OCI-LY1 (cell line): Measurements from ENCODE around the gene NFE2L1.
"Not testable (repeated sequence)": the region's sequence is repeated elsewhere in the genome, so short reads cannot be mapped to it uniquely, and the experiment has no call there.

Experiments
- H2AFZ ChIP-seq: fragments of 200-600 bp; sonication (generic), shearing (Covaris generic); 2 replicates; pipeline ENCODE4 v1.6.0; 2014; ENCODE audit warnings: antibody characterized with exemption, mild to moderate bottlenecking, low read length
- H3F3A ChIP-seq: fragments of 200-600 bp; sonication (generic), shearing (Covaris generic); 2 replicates; pipeline ENCODE4 v1.6.0; 2014; ENCODE audit warnings: mild to moderate bottlenecking, antibody characterized with exemption, low read length, moderate library complexity; ENCODE audit not compliant: insufficient read depth
- H3K27ac ChIP-seq: fragments of 200-600 bp; sonication (generic); 2 replicates; pipeline ENCODE4 v1.5.1; 2014; ENCODE audit warnings: low read length, mixed run types, mild to moderate bottlenecking, low read depth; ENCODE audit not compliant: poor library complexity, severe bottlenecking
- H3K27me3 ChIP-seq: fragments of 200-600 bp; sonication (generic); 2 replicates; pipeline ENCODE4 v1.6.0; 2014; ENCODE audit warnings: antibody characterized with exemption, mild to moderate bottlenecking, low read length, moderate library complexity; ENCODE audit not compliant: insufficient read depth
- H3K36me3 ChIP-seq: fragments of 200-600 bp; sonication (generic); 2 replicates; pipeline ENCODE4 v1.6.1; 2014; ENCODE audit warnings: mild to moderate bottlenecking, antibody characterized with exemption, low read length, moderate library complexity, mixed read lengths; ENCODE audit not compliant: insufficient read depth
- H3K4me1 ChIP-seq: fragments of 200-600 bp; sonication (generic); 2 replicates; pipeline ENCODE4 v1.5.1; 2014; ENCODE audit warnings: mild to moderate bottlenecking, low read length, moderate library complexity; ENCODE audit not compliant: insufficient read depth, severe bottlenecking
- H3K4me2 ChIP-seq: fragments of 200-600 bp; sonication (generic), shearing (Covaris generic); 2 replicates; pipeline ENCODE4 v1.6.1; 2014; ENCODE audit warnings: low read length
- H3K4me3 ChIP-seq: fragments of 200-600 bp; sonication (generic); 2 replicates; pipeline ENCODE4 v1.5.1; 2014; ENCODE audit warnings: low read length, low read depth, mild to moderate bottlenecking, mixed read lengths; ENCODE audit not compliant: poor library complexity, severe bottlenecking
- H3K79me2 ChIP-seq: fragments of 200-600 bp; shearing (Covaris generic); 2 replicates; pipeline ENCODE4 v1.6.1; 2016; ENCODE audit warnings: mixed run types, low read length, mixed read lengths; ENCODE audit not compliant: insufficient read depth
- H3K9ac ChIP-seq: fragments of 200-600 bp; sonication (generic), shearing (Covaris generic); 2 replicates; pipeline ENCODE4 v1.6.1; 2014; ENCODE audit warnings: mild to moderate bottlenecking, low read length, mixed read lengths
- H3K9me2 ChIP-seq: fragments of 200-600 bp; sonication (generic), shearing (Covaris generic); 2 replicates; pipeline ENCODE4 v1.6.1; 2014; ENCODE audit warnings: low read depth, mild to moderate bottlenecking, low read length, mixed read lengths
- H3K9me3 ChIP-seq: fragments of 200-600 bp; shearing (Covaris generic); 2 replicates; pipeline ENCODE4 v1.6.1; 2014; ENCODE audit warnings: low read length, mixed read lengths
- H4K20me1 ChIP-seq: fragments of 200-600 bp; sonication (generic), shearing (Covaris generic); 2 replicates; pipeline ENCODE4 v1.6.0; 2016; ENCODE audit warnings: mild to moderate bottlenecking, low read length; ENCODE audit not compliant: insufficient read depth
- EZH2 ChIP-seq: fragments of 200-600 bp; sonication (generic), shearing (Covaris generic); IDR thresholded peaks from 2 replicates; pipeline ENCODE4 v1.8.0; 2017; ENCODE audit warnings: borderline replicate concordance, mixed run types, mild to moderate bottlenecking, antibody characterized with exemption, low read length, moderate library complexity, mixed read lengths
- TF ChIP-seq, protein P1 (sequence below): fragments of 200-600 bp; sonication (generic), shearing (Covaris generic); IDR thresholded peaks from 2 replicates; pipeline ENCODE4 v1.5.1; 2017; ENCODE audit warnings: mild to moderate bottlenecking, antibody characterized with exemption, low read length, moderate library complexity, mixed read lengths

Gene NFE2L1

DNA sequence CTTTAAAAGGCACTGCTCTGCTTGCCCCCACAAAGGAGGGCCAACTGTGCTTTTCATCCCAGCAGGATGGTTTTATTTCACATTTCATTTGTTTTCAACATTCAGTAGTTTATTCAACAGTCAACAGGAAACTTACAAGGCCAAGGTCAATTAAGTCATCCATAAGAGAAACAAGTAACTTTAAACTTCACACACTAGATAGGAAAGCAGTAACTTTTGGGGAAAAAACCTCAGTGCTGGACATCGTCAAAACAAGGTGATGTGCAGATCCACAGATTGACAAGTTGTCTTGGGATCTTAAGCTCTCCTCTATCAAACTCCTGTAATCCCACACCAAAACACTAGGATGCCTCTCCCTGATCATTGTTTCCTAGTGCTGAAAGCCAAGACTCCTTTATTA is 18.5 kb downstream of the NFE2L1 start:
- Histone ChIP-seq H4K20me1 (no peaks in the 10 kb centered on the region), H3K9me3 (no peaks in the 10 kb centered on the region), H3K27me3 (no peaks in the 10 kb centered on the region), H3K27ac (no peak overlapping the region), H3K4me1 (no peaks in the 10 kb centered on the region), H3K36me3 (peaks cover 79% of the 10 kb centered on the region), H3K79me2 (no peaks in the 10 kb centered on the region), H3K9me2 (no peaks in the 10 kb centered on the region), H3F3A (no peaks in the 10 kb centered on the region), H2AFZ (no peak overlapping the region), H3K4me3 (no peak overlapping the region), H3K4me2 (no peak overlapping the region), H3K9ac (no peak overlapping the region)
- TF ChIP-seq EZH2: no peak
- TF ChIP-seq, protein P1, sequence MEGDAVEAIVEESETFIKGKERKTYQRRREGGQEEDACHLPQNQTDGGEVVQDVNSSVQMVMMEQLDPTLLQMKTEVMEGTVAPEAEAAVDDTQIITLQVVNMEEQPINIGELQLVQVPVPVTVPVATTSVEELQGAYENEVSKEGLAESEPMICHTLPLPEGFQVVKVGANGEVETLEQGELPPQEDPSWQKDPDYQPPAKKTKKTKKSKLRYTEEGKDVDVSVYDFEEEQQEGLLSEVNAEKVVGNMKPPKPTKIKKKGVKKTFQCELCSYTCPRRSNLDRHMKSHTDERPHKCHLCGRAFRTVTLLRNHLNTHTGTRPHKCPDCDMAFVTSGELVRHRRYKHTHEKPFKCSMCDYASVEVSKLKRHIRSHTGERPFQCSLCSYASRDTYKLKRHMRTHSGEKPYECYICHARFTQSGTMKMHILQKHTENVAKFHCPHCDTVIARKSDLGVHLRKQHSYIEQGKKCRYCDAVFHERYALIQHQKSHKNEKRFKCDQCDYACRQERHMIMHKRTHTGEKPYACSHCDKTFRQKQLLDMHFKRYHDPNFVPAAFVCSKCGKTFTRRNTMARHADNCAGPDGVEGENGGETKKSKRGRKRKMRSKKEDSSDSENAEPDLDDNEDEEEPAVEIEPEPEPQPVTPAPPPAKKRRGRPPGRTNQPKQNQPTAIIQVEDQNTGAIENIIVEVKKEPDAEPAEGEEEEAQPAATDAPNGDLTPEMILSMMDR: no peak

DNA sequence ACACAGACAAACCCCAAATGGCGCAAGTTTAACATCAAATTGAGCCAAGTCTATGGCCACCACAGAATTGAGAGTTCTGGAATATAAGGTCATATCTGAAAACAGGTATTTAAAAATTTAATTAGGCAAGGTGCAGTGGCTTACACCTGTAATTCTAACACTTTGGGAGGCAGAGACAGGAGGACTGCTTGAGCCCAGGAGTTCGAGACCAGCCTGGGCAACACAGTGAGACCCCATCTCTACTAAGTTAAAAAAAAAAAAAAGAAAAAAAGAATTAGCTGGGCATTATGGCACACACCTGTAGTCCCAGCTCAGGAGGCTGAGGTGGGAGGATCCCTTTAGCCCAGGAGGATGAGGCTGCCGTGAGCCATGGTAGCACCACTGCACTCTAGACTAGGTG is 19.1 kb downstream of the NFE2L1 start:
- Histone ChIP-seq H3K27me3 (no peaks in the 10 kb centered on the region), H3K4me3 (no peak overlapping the region), H2AFZ (no peak overlapping the region), H3K79me2 (no peaks in the 10 kb centered on the region), H3K9me2 (no peaks in the 10 kb centered on the region), H3K36me3 (peaks cover 74% of the 10 kb centered on the region), H3K27ac (no peak overlapping the region), H4K20me1 (no peaks in the 10 kb centered on the region), H3K4me1 (no peaks in the 10 kb centered on the region), H3F3A (no peaks in the 10 kb centered on the region), H3K9me3 (no peaks in the 10 kb centered on the region), H3K9ac (no peak overlapping the region), H3K4me2 (no peak overlapping the region)
- TF ChIP-seq EZH2: no peak

DNA sequence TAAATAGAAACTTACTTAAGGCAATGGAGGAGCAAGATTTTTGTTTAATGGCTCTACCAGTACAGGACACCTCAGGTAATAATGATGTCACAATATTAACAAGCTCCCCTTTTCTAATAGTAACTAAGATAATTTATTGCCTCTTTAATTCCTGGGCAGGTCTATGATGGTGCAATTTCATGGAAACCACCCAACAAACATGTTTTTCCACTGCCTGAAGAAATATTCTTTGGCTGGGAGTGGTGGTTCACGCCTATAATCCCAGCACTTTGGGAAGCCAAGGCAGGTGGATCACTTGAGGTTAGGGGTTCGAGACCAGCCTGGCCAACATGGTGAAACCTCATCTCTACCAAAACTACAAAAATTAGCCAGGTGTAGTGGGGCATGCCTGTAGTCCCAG is 19.6 kb downstream of the NFE2L1 start:
- peaks cover 69% of the 10 kb centered on the region for H3K36me3 ChIP-seq
- not testable (repeated sequence) for H3K9ac ChIP-seq

DNA sequence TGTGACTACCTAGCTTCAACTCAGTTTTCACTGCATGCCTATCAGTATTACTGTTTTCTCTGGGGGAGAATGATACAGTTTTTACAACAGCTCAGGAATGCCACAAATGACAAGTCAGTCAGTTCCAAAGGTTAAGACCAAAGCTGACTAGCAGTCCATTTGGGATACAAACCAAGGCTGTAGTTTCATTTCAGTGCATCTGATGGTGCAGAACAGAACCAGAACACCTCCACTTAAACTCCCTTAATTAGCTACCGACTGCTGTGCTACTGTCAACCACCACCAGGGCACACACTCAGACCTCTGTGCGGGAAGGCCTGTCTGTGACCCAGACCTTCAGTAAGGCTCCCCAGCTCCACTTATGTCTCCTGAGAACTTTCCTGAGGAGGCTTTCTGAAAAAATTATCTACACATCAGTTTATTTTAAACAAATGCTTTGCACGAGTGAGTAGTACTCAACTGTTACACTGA is 20.4 kb downstream of the NFE2L1 start:
- no peaks in the 10 kb centered on the region for H3K9me3 ChIP-seq
- no peak overlapping the region for H3K4me3 ChIP-seq
- H3K9me2 ChIP-seq: no peaks in the 10 kb centered on the region
- H3K79me2 ChIP-seq: no peaks in the 10 kb centered on the region
- H4K20me1 ChIP-seq: no peaks in the 10 kb centered on the region
- no peak overlapping the region for H2AFZ ChIP-seq
- H3F3A ChIP-seq: no peaks in the 10 kb centered on the region
- H3K27me3 ChIP-seq: no peaks in the 10 kb centered on the region
- H3K9ac ChIP-seq: no peak overlapping the region
- TF ChIP-seq, protein P1: peak; percentile 36; the same call in 1 of the 2 replicates
- TF ChIP-seq EZH2: no peak
- peaks cover 61% of the 10 kb centered on the region for H3K36me3 ChIP-seq
- no peaks in the 10 kb centered on the region for H3K4me1 ChIP-seq
- H3K4me2 ChIP-seq: no peak overlapping the region
- H3K27ac ChIP-seq: no peak overlapping the region

More for the DNA sequence above, 19.6 kb downstream of the NFE2L1 start:
- not testable (repeated sequence) for H3F3A ChIP-seq, H3K27me3 ChIP-seq, H3K9me2 ChIP-seq, H3K27ac ChIP-seq, H2AFZ ChIP-seq, H3K4me2 ChIP-seq, H3K4me1 ChIP-seq, H3K79me2 ChIP-seq, H3K4me3 ChIP-seq, H3K9me3 ChIP-seq, H4K20me1 ChIP-seq
